Measurements from ENCODE around the gene PLA2G1B. TPM values are rescaled to one million over a fixed set of nuclear protein-coding genes. Genes with fewer than 3 reads are reported as not detected.
"Not testable (repeated sequence)": the region's sequence is repeated elsewhere in the genome, so short reads cannot be mapped to it uniquely, and the experiment has no call there.

PLA2G1B gene
- polyA plus RNA-seq, 1 donor (not counting 4 experiments of a cell fraction or from before 2014, with no cell fraction given), result not detected

GRCh38 chr12:120337730-120338129 lies 10.2 kb upstream of the PLA2G1B start:
- dilution Hi-C loops (cut with MboI; ENCODE audit: extremely low pct_ligation_motif_present, low sequenced_read_pairs), result no loop called here
- H3K9me1 ChIP-seq (ENCODE audit: control insufficient read depth, extremely low read depth, insufficient read depth, low read length), result no peaks in the 10 kb centered on the region
- no peaks in the 10 kb centered on the region for H3K4me1 ChIP-seq (ENCODE audit: control insufficient read depth, extremely low read depth, insufficient read depth, low read length)
- no peak for TF ChIP-seq EZH2 (IDR thresholded peaks at IDR 0.05; ENCODE audit: low read length)
- TF ChIP-seq, protein P1, sequence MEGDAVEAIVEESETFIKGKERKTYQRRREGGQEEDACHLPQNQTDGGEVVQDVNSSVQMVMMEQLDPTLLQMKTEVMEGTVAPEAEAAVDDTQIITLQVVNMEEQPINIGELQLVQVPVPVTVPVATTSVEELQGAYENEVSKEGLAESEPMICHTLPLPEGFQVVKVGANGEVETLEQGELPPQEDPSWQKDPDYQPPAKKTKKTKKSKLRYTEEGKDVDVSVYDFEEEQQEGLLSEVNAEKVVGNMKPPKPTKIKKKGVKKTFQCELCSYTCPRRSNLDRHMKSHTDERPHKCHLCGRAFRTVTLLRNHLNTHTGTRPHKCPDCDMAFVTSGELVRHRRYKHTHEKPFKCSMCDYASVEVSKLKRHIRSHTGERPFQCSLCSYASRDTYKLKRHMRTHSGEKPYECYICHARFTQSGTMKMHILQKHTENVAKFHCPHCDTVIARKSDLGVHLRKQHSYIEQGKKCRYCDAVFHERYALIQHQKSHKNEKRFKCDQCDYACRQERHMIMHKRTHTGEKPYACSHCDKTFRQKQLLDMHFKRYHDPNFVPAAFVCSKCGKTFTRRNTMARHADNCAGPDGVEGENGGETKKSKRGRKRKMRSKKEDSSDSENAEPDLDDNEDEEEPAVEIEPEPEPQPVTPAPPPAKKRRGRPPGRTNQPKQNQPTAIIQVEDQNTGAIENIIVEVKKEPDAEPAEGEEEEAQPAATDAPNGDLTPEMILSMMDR (optimal IDR thresholded peaks at IDR 0.05 in 1 of 3, IDR thresholded peaks at IDR 0.05 in 1 of 3, conservative IDR thresholded peaks at IDR 0.05 in 1 of 3; ENCODE audit: extremely low read depth in 1 of 3, insufficient read depth in 2 of 3, low read length in 3 of 3), result no peak
- no peaks in the 10 kb centered on the region for H3K79me2 ChIP-seq (ENCODE audit: control insufficient read depth, insufficient read depth, low read length)
- H3K36me3 ChIP-seq (ENCODE audit: control insufficient read depth in 2 of 2, extremely low read depth in 1 of 2, insufficient read depth in 2 of 2, low read length in 2 of 2), result no peaks in the 10 kb centered on the region
- H3K27me3 ChIP-seq (ENCODE audit: control insufficient read depth, extremely low read depth, insufficient read depth, low read length), result no peaks in the 10 kb centered on the region
- H3K9ac ChIP-seq (ENCODE audit: control insufficient read depth, extremely low read depth, insufficient read depth, low read length), result no peak overlapping the region
- no peak overlapping the region for H2AFZ ChIP-seq (ENCODE audit: control insufficient read depth, low read length)
- no peak overlapping the region for H3K4me3 ChIP-seq (ENCODE audit: control insufficient read depth in 2 of 3, extremely low read depth in 1 of 3, insufficient read depth in 2 of 3, low read depth in 1 of 3, low read length in 3 of 3)
- no peaks in the 10 kb centered on the region for H3K9me3 ChIP-seq (ENCODE audit: control insufficient read depth, low read depth, low read length)
- FAIRE-seq (no peak), DNase-seq (ENCODE audit: low read depth, low spot score) (no peak)
- no peak overlapping the region for H3K27ac ChIP-seq (ENCODE audit: control insufficient read depth, insufficient read depth, low read length)
- H3K4me2 ChIP-seq (ENCODE audit: control insufficient read depth, extremely low read depth, insufficient read depth, low read depth, low read length), result no peak overlapping the region
- H4K20me1 ChIP-seq (ENCODE audit: control insufficient read depth, extremely low read depth, insufficient read depth, low read length), result no peaks in the 10 kb centered on the region

GRCh38 chr12:120336392-120336791 lies 8.8 kb upstream of the PLA2G1B start:
- H2AFZ ChIP-seq (ENCODE audit: control insufficient read depth, low read length); FAIRE-seq: not testable (repeated sequence)

GRCh38 chr12:120335447-120335846 lies 7.9 kb upstream of the PLA2G1B start:
- H2AFZ ChIP-seq (ENCODE audit: control insufficient read depth, low read length); H3K27me3 ChIP-seq (ENCODE audit: control insufficient read depth, extremely low read depth, insufficient read depth, low read length); H3K9ac ChIP-seq (ENCODE audit: control insufficient read depth, extremely low read depth, insufficient read depth, low read length); H3K4me2 ChIP-seq (ENCODE audit: control insufficient read depth, extremely low read depth, insufficient read depth, low read depth, low read length); H3K79me2 ChIP-seq (ENCODE audit: control insufficient read depth, insufficient read depth, low read length); H3K27ac ChIP-seq (ENCODE audit: control insufficient read depth, insufficient read depth, low read length); dilution Hi-C loops (cut with MboI; ENCODE audit: extremely low pct_ligation_motif_present, low sequenced_read_pairs); H4K20me1 ChIP-seq (ENCODE audit: control insufficient read depth, extremely low read depth, insufficient read depth, low read length); H3K4me3 ChIP-seq (ENCODE audit: control insufficient read depth in 2 of 3, extremely low read depth in 1 of 3, insufficient read depth in 2 of 3, low read depth in 1 of 3, low read length in 3 of 3); H3K36me3 ChIP-seq (ENCODE audit: control insufficient read depth in 2 of 2, extremely low read depth in 1 of 2, insufficient read depth in 2 of 2, low read length in 2 of 2); H3K9me1 ChIP-seq (ENCODE audit: control insufficient read depth, extremely low read depth, insufficient read depth, low read length); H3K9me3 ChIP-seq (ENCODE audit: control insufficient read depth, low read depth, low read length); H3K4me1 ChIP-seq (ENCODE audit: control insufficient read depth, extremely low read depth, insufficient read depth, low read length); DNase-seq (ENCODE audit: low read depth, low spot score): not testable (repeated sequence)
- TF ChIP-seq, protein P1 (optimal IDR thresholded peaks at IDR 0.05 in 1 of 3, IDR thresholded peaks at IDR 0.05 in 1 of 3, conservative IDR thresholded peaks at IDR 0.05 in 1 of 3; ENCODE audit: extremely low read depth in 1 of 3, insufficient read depth in 2 of 3, low read length in 3 of 3), result peak; percentile 41 to 73 (median 47)
- FAIRE-seq, result peak; percentile 26

More at GRCh38 chr12:120336392-120336791, 8.8 kb upstream of the PLA2G1B start:
- DNase-seq (ENCODE audit: low read depth, low spot score); H4K20me1 ChIP-seq (ENCODE audit: control insufficient read depth, extremely low read depth, insufficient read depth, low read length); H3K9me3 ChIP-seq (ENCODE audit: control insufficient read depth, low read depth, low read length); dilution Hi-C loops (cut with MboI; ENCODE audit: extremely low pct_ligation_motif_present, low sequenced_read_pairs); H3K27ac ChIP-seq (ENCODE audit: control insufficient read depth, insufficient read depth, low read length); H3K4me3 ChIP-seq (ENCODE audit: control insufficient read depth in 2 of 3, extremely low read depth in 1 of 3, insufficient read depth in 2 of 3, low read depth in 1 of 3, low read length in 3 of 3); H3K9ac ChIP-seq (ENCODE audit: control insufficient read depth, extremely low read depth, insufficient read depth, low read length); H3K9me1 ChIP-seq (ENCODE audit: control insufficient read depth, extremely low read depth, insufficient read depth, low read length); H3K4me1 ChIP-seq (ENCODE audit: control insufficient read depth, extremely low read depth, insufficient read depth, low read length); H3K79me2 ChIP-seq (ENCODE audit: control insufficient read depth, insufficient read depth, low read length); H3K27me3 ChIP-seq (ENCODE audit: control insufficient read depth, extremely low read depth, insufficient read depth, low read length); H3K4me2 ChIP-seq (ENCODE audit: control insufficient read depth, extremely low read depth, insufficient read depth, low read depth, low read length); H3K36me3 ChIP-seq (ENCODE audit: control insufficient read depth in 2 of 2, extremely low read depth in 1 of 2, insufficient read depth in 2 of 2, low read length in 2 of 2): not testable (repeated sequence)
